Spleen (tissue), 11 donors: ENCODE results near the gene ANKS1B. TPM values are rescaled to one million over a fixed set of nuclear protein-coding genes. Genes with fewer than 3 reads are reported as not detected.

Source experiments
- DNase-seq: peaks from one replicate; pipeline ENCODE4 v3.0.0-alpha.2; 2020
- H3K27ac ChIP-seq, 8 donors: fragments of 200-600 bp; sonication (generic) in 7 of 8; 1 replicate in 4 of 8; 2 replicates in 4 of 8; pipeline versions ENCODE4 v1.5.0 to v1.8.0; 2016 to 2021; ENCODE audit warnings: inconsistent platforms in 4 of 8, mild to moderate bottlenecking in 4 of 8, moderate library complexity in 1 of 8
- H3K27me3 ChIP-seq, 7 donors: fragments of 200-600 bp; sonication (generic) in 6 of 7; replicated peaks in 1 of 7; 1 replicate in 4 of 7; 2 replicates in 3 of 7; pipeline versions ENCODE4 v1.5.0 to v1.8.0; 2016 to 2021; ENCODE audit warnings: inconsistent platforms in 3 of 7, mild to moderate bottlenecking in 1 of 7
- H3K36me3 ChIP-seq, 6 donors: fragments of 200-600 bp; sonication (generic) in 5 of 6; 1 replicate in 4 of 6; 2 replicates in 2 of 6; pipeline versions ENCODE4 v1.5.0 to v1.8.0; 2016 to 2021; ENCODE audit warnings: inconsistent platforms in 2 of 6
- H3K4me1 ChIP-seq, 6 donors: fragments of 200-600 bp; sonication (generic) in 5 of 6; 1 replicate in 3 of 6; 2 replicates in 3 of 6; pipeline versions ENCODE4 v1.5.0 to v1.8.0; 2016 to 2021; ENCODE audit warnings: inconsistent platforms in 3 of 6
- H3K4me3 ChIP-seq, 8 donors: fragments of 200-600 bp; sonication (generic) in 7 of 8; 1 replicate in 4 of 8; 2 replicates in 4 of 8; pipeline versions ENCODE4 v1.5.0 to v1.8.0; 2016 to 2021; ENCODE audit warnings: inconsistent platforms in 4 of 8, mild to moderate bottlenecking in 4 of 8, moderate library complexity in 2 of 8
- H3K9me3 ChIP-seq, 8 donors: fragments of 200-600 bp; sonication (generic) in 7 of 8; 1 replicate in 4 of 8; 2 replicates in 4 of 8; pipeline versions ENCODE4 v1.5.0 to v1.8.0; 2016 to 2021; ENCODE audit warnings: inconsistent platforms in 4 of 8
- POLR2A ChIP-seq, 3 donors: fragments of 450-650 bp; IDR thresholded peaks; one replicate each; pipeline ENCODE4 v1.5.1; 2017; ENCODE audit warnings: antibody characterized with exemption in 3 of 3, mild to moderate bottlenecking in 1 of 3
- POLR2AphosphoS5 ChIP-seq, 3 donors: sonication (generic); formaldehyde crosslinking; IDR thresholded peaks; one replicate each; pipeline ENCODE4 v1.5.1; 2017; ENCODE audit warnings: antibody characterized with exemption in 3 of 3
- WGBS, 5 donors: extraction: QIAGEN DNeasy Blood & Tissue Kit in 3 of 5; methylation state at CpG; one replicate each; pipeline versions ENCODE4 v1.1.5 to v1.1.7; 2013 to 2018; 5-methylcytosine and 5-hydroxymethylcytosine counted together
- intact Hi-C: fragments of 100-400 bp; cut with DNase I; formaldehyde crosslinking; loops from one replicate; pipeline ENCODE4 v1.15.0; 2023; ENCODE audit warnings: low total_unique reads
- polyA plus RNA-seq, 3 donors: library from polyadenylated mRNA; stranded (reverse); fragments of 200-250 nt; gene quantifications; one replicate each; pipeline ENCODE4 v1.2.1, GENCODE V29; 2013
- total RNA-seq, 7 donors: library from RNA; depleted of rRNA in 3 of 7; stranded (reverse); fragments of >200 nt in 3 of 7; fragmentation: NEBNext Ultra II Directional in 4 of 7; extraction: Animal tissue kit (Norgen Biotek cat#: 25700) in 4 of 7; gene quantifications; one replicate each; pipeline versions ENCODE4 v1.1.0 to v1.2.1, GENCODE V29; 2016 to 2021
- TF ChIP-seq, protein P1 (sequence below), 11 experiments: fragments of 200-600 bp in 7 of 11; fragments of 450-650 bp in 4 of 11; sonication (generic) in 4 of 11; IDR thresholded peaks in 8 of 11; conservative IDR thresholded peaks in 3 of 11; 1 replicate in 7 of 11; 2 replicates in 4 of 11; pipeline versions ENCODE4 v1.4.0 to v1.8.0; 2016 to 2021; ENCODE audit warnings: antibody characterized with exemption in 11 of 11, inconsistent platforms in 4 of 11, mild to moderate bottlenecking in 1 of 11
- donor health status: healthy with polysubstance abuse.
- donor health status: DM: no; HTN: no; CAD: no; lungs with moderate emphysema.
- donor health status: DM: no; HTN: no; CAD: no.
- donor health status: Bipolar disorder and iron deficiency.
- donor health status: healthy.
- donor health status: DM: no; HTN: no; CAD: no.
- donor health status: DM: yes; HTN: yes; CAD: no.

The ANKS1B gene
- total and polyA plus RNA-seq, 10 donors = 0.21 to 8.0 (median 4.2) TPM

DNA sequence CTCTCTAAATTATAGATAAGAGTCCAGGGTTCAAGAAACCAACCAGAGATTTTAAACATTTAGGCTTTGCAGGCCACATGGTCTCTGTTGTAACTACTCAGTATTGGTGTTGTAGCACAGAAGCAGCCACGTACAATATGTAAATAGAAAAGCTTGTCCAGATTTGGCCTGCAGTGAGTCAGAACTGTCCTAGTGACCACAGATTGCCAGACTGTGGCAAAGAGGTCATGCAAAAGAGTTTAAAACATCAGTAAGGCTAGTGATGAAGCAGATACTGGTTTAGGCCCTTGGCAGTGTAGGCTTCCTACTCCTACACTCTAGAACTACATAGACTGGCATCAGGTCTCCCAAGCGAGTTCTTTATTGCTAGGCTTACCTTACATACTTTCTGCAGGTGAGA, 454.8 kb downstream of the ANKS1B start:
- Histone ChIP-seq H3K27ac (no peak overlapping the region), H3K4me1 (no peaks in the 10 kb centered on the region), H3K9me3 (peaks cover 0 to 9% (median 0%) of the 10 kb centered on the region in 8 donors), H3K4me3 (no peak overlapping the region), H3K36me3 (no peaks in the 10 kb centered on the region), H3K27me3 (no peaks in the 10 kb centered on the region)
- intact Hi-C loops = no loop called here
- DNase-seq = no peak
- TF ChIP-seq, protein P1, sequence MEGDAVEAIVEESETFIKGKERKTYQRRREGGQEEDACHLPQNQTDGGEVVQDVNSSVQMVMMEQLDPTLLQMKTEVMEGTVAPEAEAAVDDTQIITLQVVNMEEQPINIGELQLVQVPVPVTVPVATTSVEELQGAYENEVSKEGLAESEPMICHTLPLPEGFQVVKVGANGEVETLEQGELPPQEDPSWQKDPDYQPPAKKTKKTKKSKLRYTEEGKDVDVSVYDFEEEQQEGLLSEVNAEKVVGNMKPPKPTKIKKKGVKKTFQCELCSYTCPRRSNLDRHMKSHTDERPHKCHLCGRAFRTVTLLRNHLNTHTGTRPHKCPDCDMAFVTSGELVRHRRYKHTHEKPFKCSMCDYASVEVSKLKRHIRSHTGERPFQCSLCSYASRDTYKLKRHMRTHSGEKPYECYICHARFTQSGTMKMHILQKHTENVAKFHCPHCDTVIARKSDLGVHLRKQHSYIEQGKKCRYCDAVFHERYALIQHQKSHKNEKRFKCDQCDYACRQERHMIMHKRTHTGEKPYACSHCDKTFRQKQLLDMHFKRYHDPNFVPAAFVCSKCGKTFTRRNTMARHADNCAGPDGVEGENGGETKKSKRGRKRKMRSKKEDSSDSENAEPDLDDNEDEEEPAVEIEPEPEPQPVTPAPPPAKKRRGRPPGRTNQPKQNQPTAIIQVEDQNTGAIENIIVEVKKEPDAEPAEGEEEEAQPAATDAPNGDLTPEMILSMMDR (IDR thresholded peaks at IDR 0.05 in 8 of 11, conservative IDR thresholded peaks at IDR 0.05 in 3 of 11) = no peak
- no peak for TF ChIP-seq POLR2A (IDR thresholded peaks at IDR 0.05)
- TF ChIP-seq POLR2AphosphoS5 (IDR thresholded peaks at IDR 0.05) = no peak
- WGBS, 5 donors = 61 to 76% (median 74%) methylated on average over 2 of the region's 2 CpGs

DNA sequence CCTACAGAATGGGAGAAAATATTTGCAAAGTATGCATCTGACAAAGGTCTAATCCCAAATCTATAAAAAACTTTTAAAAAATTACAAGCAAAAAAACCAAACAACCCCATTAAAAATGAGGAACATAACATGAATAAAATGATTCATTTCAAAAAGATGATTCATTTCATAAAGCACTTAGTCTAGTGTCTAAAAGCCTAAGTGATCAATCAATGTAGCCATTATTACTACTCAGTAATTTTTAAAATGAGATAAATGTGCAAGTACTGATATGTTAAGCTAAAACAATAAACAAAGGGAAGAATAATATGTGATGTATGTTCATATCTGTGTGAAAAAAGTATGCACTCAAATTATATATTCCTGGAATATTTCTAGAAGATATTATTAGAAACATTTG, 456.3 kb downstream of the ANKS1B start:
- no peak for TF ChIP-seq POLR2A (IDR thresholded peaks at IDR 0.05)
- TF ChIP-seq POLR2AphosphoS5 (IDR thresholded peaks at IDR 0.05) = no peak
- TF ChIP-seq, protein P1 (IDR thresholded peaks at IDR 0.05 in 8 of 11, conservative IDR thresholded peaks at IDR 0.05 in 3 of 11) = no peak

DNA sequence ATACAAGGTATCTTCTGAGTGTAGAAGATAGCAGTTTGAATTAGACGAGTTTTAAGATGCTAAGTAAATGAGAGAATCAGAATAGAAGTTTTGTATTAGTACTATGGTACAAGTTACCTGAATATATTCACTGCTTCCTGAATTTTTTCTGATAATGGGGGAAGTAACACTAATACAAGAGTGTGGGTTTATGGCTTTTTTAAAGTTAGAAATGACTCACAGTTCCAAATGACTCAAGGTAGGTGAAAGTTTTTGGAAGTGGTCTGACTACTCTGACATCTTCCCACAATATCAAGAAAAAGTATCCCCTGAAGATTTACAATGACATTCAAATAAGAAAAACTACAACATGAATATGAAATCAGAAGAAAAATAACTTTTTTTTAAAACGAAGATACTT, 460.9 kb downstream of the ANKS1B start:
- Histone ChIP-seq H3K27ac (no peak overlapping the region), H3K4me1 (no peaks in the 10 kb centered on the region), H3K36me3 (no peaks in the 10 kb centered on the region), H3K9me3 (peaks cover 0 to 9% (median 0%) of the 10 kb centered on the region in 8 donors), H3K4me3 (no peak overlapping the region), H3K27me3 (no peaks in the 10 kb centered on the region)
- 62 to 78% (median 72%) methylated on average over 2 of the region's 2 CpGs for WGBS, 5 donors
- no peak for TF ChIP-seq POLR2A (IDR thresholded peaks at IDR 0.05)
- TF ChIP-seq POLR2AphosphoS5 (IDR thresholded peaks at IDR 0.05) = no peak
- TF ChIP-seq, protein P1 (IDR thresholded peaks at IDR 0.05 in 8 of 11, conservative IDR thresholded peaks at IDR 0.05 in 3 of 11) = no peak
- intact Hi-C loops = no loop called here
- DNase-seq = no peak

More for the DNA sequence above, 456.3 kb downstream of the ANKS1B start:
- Histone ChIP-seq H3K27ac (no peak overlapping the region), H3K4me3 (no peak overlapping the region), H3K36me3 (no peaks in the 10 kb centered on the region), H3K27me3 (no peaks in the 10 kb centered on the region), H3K9me3 (peaks cover 0 to 8% (median 0%) of the 10 kb centered on the region in 8 donors), H3K4me1 (no peaks in the 10 kb centered on the region)
- no peak for DNase-seq
- intact Hi-C loops = no loop called here

DNA sequence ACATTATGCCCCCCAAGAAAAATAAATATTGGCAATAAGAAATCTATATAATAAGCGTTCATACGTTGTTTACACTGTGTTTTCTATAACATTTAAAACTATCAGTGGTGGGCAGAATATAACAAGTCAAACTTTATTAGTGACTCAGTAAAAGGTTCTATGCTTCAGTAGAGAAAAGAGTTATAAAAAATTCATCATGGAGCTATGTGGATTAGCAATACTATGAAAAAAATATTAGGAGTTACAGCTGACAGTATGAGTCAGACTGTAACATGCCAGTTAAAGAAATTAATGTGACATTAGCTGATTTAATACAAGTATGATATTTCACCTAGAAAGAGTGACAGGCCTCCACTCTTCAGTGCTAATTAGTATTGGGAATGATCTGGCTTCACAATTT, 462.3 kb downstream of the ANKS1B start:
- intact Hi-C loops = no loop called here
- TF ChIP-seq POLR2AphosphoS5 (IDR thresholded peaks at IDR 0.05) = no peak
- TF ChIP-seq, protein P1 (IDR thresholded peaks at IDR 0.05 in 8 of 11, conservative IDR thresholded peaks at IDR 0.05 in 3 of 11) = no peak
- no peak for TF ChIP-seq POLR2A (IDR thresholded peaks at IDR 0.05)
- WGBS, 5 donors = 39 to 67% (median 43%) methylated on average over 2 of the region's 2 CpGs
- no peaks in the 10 kb centered on the region for H3K36me3 ChIP-seq
- H3K27me3 ChIP-seq = no peaks in the 10 kb centered on the region
- no peak for DNase-seq
- no peak overlapping the region for H3K4me3 ChIP-seq
- no peaks in the 10 kb centered on the region for H3K4me1 ChIP-seq
- peaks cover 0 to 13% (median 5%) of the 10 kb centered on the region in 8 donors for H3K9me3 ChIP-seq
- H3K27ac ChIP-seq = no peak overlapping the region
